WERI-Rb-1 (cell line): ENCODE data around the gene TTLL10.

Experiments
- DNase-seq: peaks from one replicate; pipeline ENCODE4 v3.0.0-alpha.2; 2020
- H3K27ac ChIP-seq: fragments of 250-450 bp; sonication (Bioruptor Pico); 2 replicates; pipeline ENCODE4 v1.5.1; 2020; ENCODE audit warnings: mild to moderate bottlenecking, moderate library complexity
- H3K27me3 ChIP-seq: fragments of 250-450 bp; sonication (Bioruptor Pico); 2 replicates; pipeline ENCODE4 v1.5.1; 2021; ENCODE audit warnings: mild to moderate bottlenecking, low read depth, moderate library complexity; ENCODE audit not compliant: insufficient read depth, severe bottlenecking
- H3K36me3 ChIP-seq: fragments of 250-450 bp; sonication (Bioruptor Pico); 2 replicates; pipeline ENCODE4 v1.5.1; 2020; ENCODE audit warnings: mild to moderate bottlenecking, moderate library complexity
- H3K4me3 ChIP-seq: 2 replicates; pipeline ENCODE4 v1.5.1; 2011; ENCODE audit warnings: low read depth, mild to moderate bottlenecking, control low read depth, low read length
- H3K9me3 ChIP-seq: fragments of 250-450 bp; sonication (Bioruptor Pico); 2 replicates; pipeline ENCODE4 v1.5.1; 2021; ENCODE audit warnings: mild to moderate bottlenecking, moderate library complexity; ENCODE audit not compliant: severe bottlenecking
- TF ChIP-seq, protein P1 (sequence below): IDR thresholded peaks from 2 replicates; pipeline ENCODE4 v1.5.1; 2011; ENCODE audit warnings: low read depth, mild to moderate bottlenecking, control low read depth, inconsistent platforms, low read length

TTLL10 gene

DNA sequence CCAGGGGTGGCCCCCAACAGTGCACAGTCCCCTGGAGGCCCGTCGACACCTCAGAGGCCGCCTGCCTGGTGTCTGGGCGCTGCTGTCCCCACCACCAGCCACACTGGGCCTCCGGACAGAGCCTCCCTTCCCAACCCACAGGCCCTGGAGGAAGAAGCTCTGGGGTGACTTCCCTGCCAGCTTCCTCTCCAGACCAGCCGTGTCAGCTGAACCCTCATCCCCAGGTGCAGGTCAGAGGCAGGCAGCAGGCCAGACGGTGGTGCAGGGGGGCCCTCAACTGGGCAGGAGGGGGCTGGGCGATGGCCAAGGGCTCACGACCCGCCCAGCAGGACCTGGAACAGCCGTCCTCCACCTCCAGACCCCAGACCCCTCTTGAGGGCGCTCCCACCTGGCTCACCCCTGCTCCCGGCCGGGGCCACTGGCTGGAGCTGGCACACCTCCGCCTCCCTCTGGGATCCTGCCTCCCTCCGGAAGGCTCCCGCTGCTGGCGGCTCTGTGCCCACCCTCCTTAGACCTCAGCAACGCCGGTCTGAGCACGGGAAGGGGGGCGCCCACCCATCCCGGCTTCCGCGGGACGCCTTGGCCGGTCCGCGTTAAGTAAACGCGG is 32.2 kb downstream of the TTLL10 start:
- Histone ChIP-seq H3K27ac (no peak overlapping the region), H3K9me3 (no peaks in the 10 kb centered on the region), H3K4me3 (peak overlapping the region; percentile 35), H3K36me3 (no peaks in the 10 kb centered on the region), H3K27me3 (no peaks in the 10 kb centered on the region)
- DNase-seq, result no peak
- TF ChIP-seq, protein P1, sequence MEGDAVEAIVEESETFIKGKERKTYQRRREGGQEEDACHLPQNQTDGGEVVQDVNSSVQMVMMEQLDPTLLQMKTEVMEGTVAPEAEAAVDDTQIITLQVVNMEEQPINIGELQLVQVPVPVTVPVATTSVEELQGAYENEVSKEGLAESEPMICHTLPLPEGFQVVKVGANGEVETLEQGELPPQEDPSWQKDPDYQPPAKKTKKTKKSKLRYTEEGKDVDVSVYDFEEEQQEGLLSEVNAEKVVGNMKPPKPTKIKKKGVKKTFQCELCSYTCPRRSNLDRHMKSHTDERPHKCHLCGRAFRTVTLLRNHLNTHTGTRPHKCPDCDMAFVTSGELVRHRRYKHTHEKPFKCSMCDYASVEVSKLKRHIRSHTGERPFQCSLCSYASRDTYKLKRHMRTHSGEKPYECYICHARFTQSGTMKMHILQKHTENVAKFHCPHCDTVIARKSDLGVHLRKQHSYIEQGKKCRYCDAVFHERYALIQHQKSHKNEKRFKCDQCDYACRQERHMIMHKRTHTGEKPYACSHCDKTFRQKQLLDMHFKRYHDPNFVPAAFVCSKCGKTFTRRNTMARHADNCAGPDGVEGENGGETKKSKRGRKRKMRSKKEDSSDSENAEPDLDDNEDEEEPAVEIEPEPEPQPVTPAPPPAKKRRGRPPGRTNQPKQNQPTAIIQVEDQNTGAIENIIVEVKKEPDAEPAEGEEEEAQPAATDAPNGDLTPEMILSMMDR, result 0 out of 2 replicates have a peak, but pooled peaks have one; percentile 9

DNA sequence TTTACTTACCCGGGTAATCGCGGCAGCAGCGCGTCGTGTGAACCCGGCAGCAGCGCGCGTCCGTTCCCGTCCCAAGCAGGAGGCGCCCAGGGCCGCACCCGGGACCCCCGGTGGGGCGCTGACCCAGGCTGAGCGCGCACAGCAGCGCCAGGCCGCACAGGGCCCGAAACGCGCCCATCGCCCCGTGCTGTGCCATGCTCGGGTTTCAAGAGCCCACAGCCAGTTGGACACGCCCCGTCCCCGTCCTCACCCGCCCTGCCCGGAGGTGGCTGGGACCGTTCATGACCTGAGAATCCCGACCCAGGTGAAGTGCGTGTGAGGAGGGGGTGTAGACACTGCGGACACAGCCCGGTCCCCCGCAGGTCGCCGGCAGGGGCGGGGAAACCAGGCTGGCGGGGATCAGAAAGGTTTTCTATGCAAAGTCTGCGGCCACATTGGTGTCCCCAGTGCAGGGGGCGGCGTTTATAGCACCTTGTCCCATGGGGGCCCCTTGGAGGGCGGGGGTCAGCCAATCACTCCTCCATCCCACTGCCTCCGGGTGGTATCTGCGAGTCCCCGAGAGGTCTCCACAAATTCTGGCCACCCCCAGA is 32.8 kb downstream of the TTLL10 start, which contains the start of gene TNFRSF18:
TSS of gene TNFRSF18 (minus strand) at position 217 of the 590 bp plus-strand sequence. CDS start at position 196, 21 bp downstream.
- no peaks in the 10 kb centered on the region for H3K9me3 ChIP-seq
- peak; percentile 50 for DNase-seq
- TF ChIP-seq, protein P1, result no peak
- no peaks in the 10 kb centered on the region for H3K27me3 ChIP-seq
- peak within 1 kb of the TSS; percentile 35 for H3K4me3 ChIP-seq
- no peak within 1 kb of the TSS for H3K27ac ChIP-seq
- no peaks in the 10 kb centered on the region for H3K36me3 ChIP-seq

DNA sequence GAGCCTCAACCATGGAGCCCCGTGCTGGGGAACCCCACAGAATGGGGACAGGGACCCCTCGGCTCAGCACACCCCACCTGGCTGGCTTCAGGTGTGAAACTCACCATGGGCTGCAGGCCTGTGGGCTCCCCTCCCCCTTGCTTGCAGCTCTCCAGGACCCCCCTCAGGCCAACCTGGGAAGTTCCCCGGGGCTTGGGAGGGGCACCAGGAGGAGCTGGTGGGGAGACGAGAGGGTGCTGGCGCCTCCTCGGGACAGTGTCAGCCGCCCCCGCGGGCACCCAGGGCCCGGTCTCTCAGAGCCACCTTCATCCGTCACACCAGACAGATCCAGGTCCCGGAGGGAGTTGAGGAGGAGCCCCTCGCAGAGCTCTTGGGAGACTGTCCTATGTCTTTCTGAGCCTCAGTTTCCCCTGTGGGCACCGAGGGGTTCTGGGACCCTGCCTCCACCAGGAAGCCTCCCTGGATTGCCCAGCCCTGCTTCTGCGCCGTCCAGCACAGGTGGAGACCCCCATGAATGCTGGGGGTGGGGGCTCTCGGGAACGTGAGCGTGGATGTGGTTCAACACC is 33.4 kb downstream of the TTLL10 start:
- Histone ChIP-seq H3K4me3 (peak overlapping the region; percentile 35; the same call in 1 of the 2 replicates), H3K36me3 (no peaks in the 10 kb centered on the region), H3K27ac (no peak overlapping the region), H3K27me3 (no peaks in the 10 kb centered on the region), H3K9me3 (no peaks in the 10 kb centered on the region)
- DNase-seq, result no peak
- TF ChIP-seq, protein P1, result peak; percentile 37

DNA sequence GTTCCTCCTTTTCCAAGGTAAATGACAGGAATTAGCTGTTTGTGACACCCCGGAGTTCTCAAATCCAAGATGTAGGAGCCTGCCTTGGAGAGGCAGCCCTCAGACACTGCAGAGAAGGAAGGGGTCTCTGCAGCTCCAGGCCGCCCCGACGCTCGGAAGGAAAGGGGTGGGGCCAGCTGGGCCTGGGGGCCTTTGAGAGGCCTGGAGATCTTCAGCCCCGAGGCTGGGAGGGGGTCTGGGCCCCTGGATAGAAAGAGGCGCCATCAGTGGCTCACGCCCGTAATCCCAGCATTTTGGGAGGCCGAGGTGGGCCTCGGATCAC is 33.9 kb downstream of the TTLL10 start:
- Histone ChIP-seq H3K9me3 (no peaks in the 10 kb centered on the region), H3K27ac (no peak overlapping the region), H3K4me3 (no peak overlapping the region), H3K36me3 (no peaks in the 10 kb centered on the region), H3K27me3 (no peaks in the 10 kb centered on the region)
- no peak for DNase-seq
- TF ChIP-seq, protein P1, result no peak

DNA sequence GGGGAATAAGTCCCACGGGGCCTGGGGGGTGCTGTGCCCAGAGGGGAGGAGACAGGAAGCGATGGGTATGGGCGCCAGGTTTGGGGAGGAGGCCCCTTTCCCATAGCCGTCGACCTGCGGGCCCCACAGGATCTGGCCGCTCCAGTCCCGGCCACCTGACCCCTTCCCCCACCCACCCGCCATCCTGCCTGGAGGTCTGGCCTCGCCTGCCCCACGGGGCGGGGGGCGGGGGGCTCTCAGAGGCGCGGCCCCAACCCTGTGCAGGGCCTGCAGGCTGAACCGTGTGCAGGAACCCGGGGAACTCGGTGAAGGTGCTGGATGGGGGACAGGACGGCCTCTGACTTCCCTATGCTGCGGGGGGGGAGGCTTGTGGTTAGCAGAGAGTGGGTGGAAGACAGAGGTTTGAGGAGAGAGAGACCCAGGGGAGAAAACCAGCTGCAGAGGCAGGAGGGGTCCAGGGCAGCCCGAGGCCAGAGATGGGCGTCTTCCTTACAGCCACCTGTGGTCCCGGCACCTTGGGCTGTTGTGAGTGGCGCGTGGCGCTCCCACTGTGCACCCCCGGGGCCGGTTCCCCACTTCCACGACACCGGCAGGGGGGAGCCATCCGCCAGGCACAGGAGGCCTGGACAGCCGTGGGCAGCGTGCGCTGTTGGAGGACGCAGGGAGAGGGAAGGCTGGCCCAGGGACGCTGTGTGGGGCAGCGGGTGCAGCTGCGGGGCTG is 35.2 kb downstream of the TTLL10 start:
- no peak for DNase-seq
- no peaks in the 10 kb centered on the region for H3K27me3 ChIP-seq
- no peaks in the 10 kb centered on the region for H3K36me3 ChIP-seq
- TF ChIP-seq, protein P1, result no peak
- H3K4me3 ChIP-seq, result no peak overlapping the region
- H3K27ac ChIP-seq, result no peak overlapping the region
- no peaks in the 10 kb centered on the region for H3K9me3 ChIP-seq
